Hepatocyte (in vitro differentiated cells): ENCODE measurements around the gene HYCC2.

Experiments used
- CTCF ChIP-seq: fragments of 200-600 bp; sonication (generic); IDR thresholded peaks from 2 replicates; pipeline ENCODE4 v1.5.1; 2016; ENCODE audit warnings: antibody characterized with exemption, mild to moderate bottlenecking; ENCODE audit not compliant: poor library complexity
- EZH2phosphoT487 ChIP-seq: fragments of 200-600 bp; sonication (generic); IDR thresholded peaks from one replicate; pipeline ENCODE4 v1.6.1; 2018; ENCODE audit warnings: antibody characterized with exemption, mild to moderate bottlenecking, low read depth, moderate library complexity; ENCODE audit not compliant: unreplicated experiment, severe bottlenecking

DNA sequence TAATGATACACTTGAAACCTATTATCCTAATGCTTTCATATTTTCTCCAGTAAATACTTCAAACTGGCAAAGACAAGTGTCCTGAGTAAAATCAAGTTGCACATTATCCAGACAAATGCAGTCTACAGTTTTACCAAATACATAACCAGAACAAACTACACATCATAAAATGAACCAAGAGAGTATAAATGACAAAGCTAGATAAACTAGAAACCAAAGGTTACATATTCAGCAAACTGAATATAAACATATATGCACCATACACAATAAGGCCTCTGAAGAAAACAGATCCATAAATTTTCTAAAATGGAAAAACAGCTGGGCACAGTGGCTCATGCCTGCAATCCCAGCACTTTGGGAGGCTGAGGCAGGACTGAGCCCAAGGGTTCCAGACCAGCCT, 47.0 kb downstream of the HYCC2 start:
- no peak for TF ChIP-seq CTCF
- no peak for TF ChIP-seq EZH2phosphoT487
